SK-N-SH (cell line): ENCODE data around the gene RIC8B. TPM values are rescaled to one million over a fixed set of nuclear protein-coding genes. Genes with fewer than 3 reads are reported as not detected.

Source experiments
- CTCF ChIA-PET: fragments of 300-600, 350-600 bp; formaldehyde crosslinking; extraction: SDS; loops from one replicate; lab custom pipeline; 2021; lab: Yijun Ruan, JAX
- POLR2A ChIA-PET: fragments of 350-600 bp; sonication (Branson Sonifier 250); formaldehyde crosslinking; extraction: SDS; loops from one replicate; lab custom pipeline; 2020; ENCODE audit warnings: antibody characterized with exemption, inconsistent platforms; lab: Yijun Ruan, JAX
- DNase-seq: peaks from one replicate; pipeline ENCODE4 v3.0.0; 2012
- H2AFZ ChIP-seq: fragments of 200-600 bp; sonication (generic); 2 replicates; pipeline ENCODE4 v1.8.1; 2016; ENCODE audit warnings: antibody characterized with exemption, mild to moderate bottlenecking, low read depth
- H3F3A ChIP-seq: fragments of 200-600 bp; sonication (generic); replicated peaks from 2 replicates; pipeline ENCODE3; 2016; ENCODE audit warnings: antibody characterized with exemption, mild to moderate bottlenecking; ENCODE audit not compliant: insufficient read depth
- H3K27ac ChIP-seq, 2 experiments: fragments of 200-500 bp in 1 of 2; fragments of 200-600 bp in 1 of 2; sonication (Bioruptor generic) in 1 of 2; sonication (generic), shearing (Covaris generic) in 1 of 2; 2 replicates each; pipeline versions ENCODE4 v1.5.1 to v1.6.1; 2014 to 2016; ENCODE audit warnings: low read depth in 2 of 2, inconsistent platforms in 1 of 2, low read length in 1 of 2, mild to moderate bottlenecking in 1 of 2, mixed read lengths in 1 of 2
- H3K27me3 ChIP-seq: fragments of 200-600 bp; sonication (generic), shearing (Covaris generic); 2 replicates; pipeline ENCODE4 v1.6.1; 2016; ENCODE audit warnings: mixed run types; ENCODE audit not compliant: insufficient read depth
- H3K36me3 ChIP-seq, 2 experiments: fragments of 200-500 bp in 1 of 2; fragments of 200-600 bp in 1 of 2; sonication (Bioruptor generic) in 1 of 2; sonication (generic) in 1 of 2; replicated peaks in 1 of 2; 2 replicates each; pipeline versions ENCODE3 to v1.5.1; 2014 to 2016; ENCODE audit warnings: low read length in 1 of 2, mild to moderate bottlenecking in 1 of 2; ENCODE audit not compliant: insufficient read depth in 2 of 2, control insufficient read depth in 1 of 2
- H3K4me1 ChIP-seq, 2 experiments: fragments of 200-500 bp in 1 of 2; fragments of 200-600 bp in 1 of 2; sonication (Bioruptor generic) in 1 of 2; sonication (generic), shearing (Covaris generic) in 1 of 2; 2 replicates each; pipeline versions ENCODE4 v1.5.1 to v1.6.1; 2014 to 2016; ENCODE audit warnings: low read depth in 1 of 2, low read length in 1 of 2, mixed run types in 1 of 2; ENCODE audit not compliant: insufficient read depth in 2 of 2, control insufficient read depth in 1 of 2
- H3K4me2 ChIP-seq: fragments of 200-600 bp; sonication (generic), shearing (Covaris generic); 2 replicates; pipeline ENCODE4 v1.6.1; 2017; ENCODE audit warnings: mixed run types
- H3K4me3 ChIP-seq, 2 experiments: fragments of 200-500 bp in 1 of 2; fragments of 200-600 bp in 1 of 2; sonication (Bioruptor generic) in 1 of 2; sonication (generic), shearing (Covaris generic) in 1 of 2; 2 replicates each; pipeline versions ENCODE4 v1.5.1 to v1.8.1; 2014 to 2016; ENCODE audit warnings: low read depth in 2 of 2, inconsistent platforms in 1 of 2, low read length in 1 of 2, mild to moderate bottlenecking in 1 of 2, mixed read lengths in 1 of 2, moderate library complexity in 1 of 2
- H3K79me2 ChIP-seq: fragments of 200-600 bp; sonication (generic); 2 replicates; pipeline ENCODE4 v1.8.1; 2017; ENCODE audit warnings: mild to moderate bottlenecking; ENCODE audit not compliant: insufficient read depth
- H3K9ac ChIP-seq: fragments of 200-600 bp; sonication (generic); 2 replicates; pipeline ENCODE4 v1.6.1; 2017; ENCODE audit warnings: mixed run types
- H3K9me2 ChIP-seq: fragments of 200-600 bp; sonication (generic); 2 replicates; pipeline ENCODE4 v1.6.1; 2017; ENCODE audit warnings: mixed run types
- H3K9me3 ChIP-seq: fragments of 200-600 bp; sonication (generic); 2 replicates; pipeline ENCODE4 v1.6.1; 2017; ENCODE audit warnings: mixed run types, mild to moderate bottlenecking, moderate library complexity
- H4K20me1 ChIP-seq: fragments of 200-600 bp; sonication (generic); 2 replicates; pipeline ENCODE4 v1.6.1; 2017; ENCODE audit warnings: mild to moderate bottlenecking, mixed run types; ENCODE audit not compliant: insufficient read depth
- CTCF ChIP-seq: fragments of 200-600 bp; sonication (generic); IDR thresholded peaks from 2 replicates; pipeline ENCODE4 v1.6.1; 2017; ENCODE audit warnings: antibody characterized with exemption, mild to moderate bottlenecking, moderate library complexity
- EP300 ChIP-seq, 2 experiments: IDR thresholded peaks; 2 replicates each; pipeline versions ENCODE4 v1.4.0 to v1.6.1; 2012; ENCODE audit warnings: borderline replicate concordance in 1 of 2, low read depth in 1 of 2, low read length in 1 of 2
- GABPA ChIP-seq: IDR thresholded peaks from 2 replicates; pipeline ENCODE4 v1.4.0; 2012; ENCODE audit warnings: low read depth, mild to moderate bottlenecking
- GATA2 ChIP-seq: sonication (generic); formaldehyde crosslinking; IDR thresholded peaks from 2 replicates; pipeline ENCODE4 v1.5.0; 2020; ENCODE audit warnings: mild to moderate bottlenecking, missing genetic modification reagents
- JUND ChIP-seq: IDR thresholded peaks from 2 replicates; pipeline ENCODE4 v1.4.0; 2012
- MEF2A ChIP-seq: IDR thresholded peaks from 2 replicates; pipeline ENCODE4 v1.4.0; 2012; ENCODE audit warnings: low read depth, borderline replicate concordance
- RAD21 ChIP-seq: IDR thresholded peaks from 2 replicates; pipeline ENCODE4 v1.6.1; 2012; ENCODE audit warnings: mild to moderate bottlenecking, low read length
- SMC3 ChIP-seq: IDR thresholded peaks from 2 replicates; pipeline ENCODE4 v1.6.1; 2012; ENCODE audit warnings: low read depth, low read length, improper control_type of control experiment
- WGBS: methylation state at CpG from one replicate; pipeline ENCODE4 v1.1.6; 2017; ENCODE audit warnings: low lambda C conversion rate; 5-methylcytosine and 5-hydroxymethylcytosine counted together
- polyA plus RNA-seq, 3 experiments: library from polyadenylated mRNA; depleted of rRNA; stranded (reverse); fragments of >200 nt; gene quantifications; 2 replicates each; pipeline ENCODE4 v1.2.3, GENCODE V29; 2012
- TF ChIP-seq, protein P1 (sequence below): IDR thresholded peaks from 2 replicates; pipeline ENCODE4 v1.6.1; 2012; ENCODE audit warnings: mild to moderate bottlenecking, low read depth, low read length, moderate library complexity

The RIC8B gene
- polyA plus RNA-seq, 1 of the 3 experiments (the other 2 are of a cell fraction): 6.2 TPM

- 16% methylated on average over 1 of the region's 1 CpG for WGBS
- H2AFZ ChIP-seq: no peak overlapping the region
- POLR2A ChIA-PET: interaction anchor here (1.0 kb wide), 1 partner anchor 484 kb away, joined by 4 read pairs; the partner anchor contains the start of gene POLR3B
Measured at GRCh38 chr12:106841510-106842302, 67.2 kb downstream of the RIC8B start.

More at GRCh38 chr12:106841510-106842302, 67.2 kb downstream of the RIC8B start:
- no peaks in the 10 kb centered on the region for H3K9me2 ChIP-seq
- DNase-seq: peak; percentile 65
- H3K4me1 ChIP-seq: peaks cover 9 to 27% of the 10 kb centered on the region in 2 experiments; a peak in 2 of 4 replicates
- peaks cover 11% of the 10 kb centered on the region for H3F3A ChIP-seq
- TF ChIP-seq SMC3: peak; percentile 60
- TF ChIP-seq JUND: no peak
- peak; percentile 88 for TF ChIP-seq CTCF
- TF ChIP-seq RAD21: peak; percentile 86
- peak; percentile 62; the same call in 1 of the 2 replicates for TF ChIP-seq MEF2A
- TF ChIP-seq GATA2 (CRISPR knock-in tag): peak; percentile 51; the same call in 1 of the 2 replicates
- peak; percentile 5 to 32; a peak in 2 of 4 replicates for TF ChIP-seq EP300 (IDR thresholded peaks at IDR 0.05; ENCODE audit: borderline replicate concordance in 1 of 2, low read depth in 1 of 2, low read length in 1 of 2)
- TF ChIP-seq, protein P1, sequence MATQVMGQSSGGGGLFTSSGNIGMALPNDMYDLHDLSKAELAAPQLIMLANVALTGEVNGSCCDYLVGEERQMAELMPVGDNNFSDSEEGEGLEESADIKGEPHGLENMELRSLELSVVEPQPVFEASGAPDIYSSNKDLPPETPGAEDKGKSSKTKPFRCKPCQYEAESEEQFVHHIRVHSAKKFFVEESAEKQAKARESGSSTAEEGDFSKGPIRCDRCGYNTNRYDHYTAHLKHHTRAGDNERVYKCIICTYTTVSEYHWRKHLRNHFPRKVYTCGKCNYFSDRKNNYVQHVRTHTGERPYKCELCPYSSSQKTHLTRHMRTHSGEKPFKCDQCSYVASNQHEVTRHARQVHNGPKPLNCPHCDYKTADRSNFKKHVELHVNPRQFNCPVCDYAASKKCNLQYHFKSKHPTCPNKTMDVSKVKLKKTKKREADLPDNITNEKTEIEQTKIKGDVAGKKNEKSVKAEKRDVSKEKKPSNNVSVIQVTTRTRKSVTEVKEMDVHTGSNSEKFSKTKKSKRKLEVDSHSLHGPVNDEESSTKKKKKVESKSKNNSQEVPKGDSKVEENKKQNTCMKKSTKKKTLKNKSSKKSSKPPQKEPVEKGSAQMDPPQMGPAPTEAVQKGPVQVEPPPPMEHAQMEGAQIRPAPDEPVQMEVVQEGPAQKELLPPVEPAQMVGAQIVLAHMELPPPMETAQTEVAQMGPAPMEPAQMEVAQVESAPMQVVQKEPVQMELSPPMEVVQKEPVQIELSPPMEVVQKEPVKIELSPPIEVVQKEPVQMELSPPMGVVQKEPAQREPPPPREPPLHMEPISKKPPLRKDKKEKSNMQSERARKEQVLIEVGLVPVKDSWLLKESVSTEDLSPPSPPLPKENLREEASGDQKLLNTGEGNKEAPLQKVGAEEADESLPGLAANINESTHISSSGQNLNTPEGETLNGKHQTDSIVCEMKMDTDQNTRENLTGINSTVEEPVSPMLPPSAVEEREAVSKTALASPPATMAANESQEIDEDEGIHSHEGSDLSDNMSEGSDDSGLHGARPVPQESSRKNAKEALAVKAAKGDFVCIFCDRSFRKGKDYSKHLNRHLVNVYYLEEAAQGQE: no peak
- TF ChIP-seq GABPA: no peak
- H3K9me3 ChIP-seq: no peaks in the 10 kb centered on the region
- peaks cover 30 to 42% of the 10 kb centered on the region in 2 experiments for H3K36me3 ChIP-seq
- H3K79me2 ChIP-seq: 0 out of 2 replicates have a peak, but pooled peaks cover 7% of the 10 kb centered on the region
- peak overlapping the region in 1 of 2 experiments; percentile 8; a peak in 1 of 4 replicates for H3K4me3 ChIP-seq
- CTCF ChIA-PET: interaction anchor here (0.6 to 2.7 kb wide), 43 partner anchors 8 to 615 kb away, joined by 3 to 18 read pairs (median 3); partner anchors contain the start of genes POLR3B and RIC8B
- no peaks in the 10 kb centered on the region for H3K27me3 ChIP-seq
- H4K20me1 ChIP-seq: no peaks in the 10 kb centered on the region
- H3K27ac ChIP-seq: peak overlapping the region; percentile 55 to 60
- no peak overlapping the region for H3K9ac ChIP-seq
- peak overlapping the region; percentile 14; the same call in 1 of the 2 replicates for H3K4me2 ChIP-seq
